ENCODE measurements around the gene OPN1LW.

Gene OPN1LW

GRCh38 chrX:154126101-154126500, 17.9 kb upstream of the OPN1LW start:
- TF ChIP-seq FOXM1 (IDR thresholded peaks at IDR 0.05; ENCODE audit: borderline replicate concordance) (no peak), TARDBP (IDR thresholded peaks at IDR 0.05) (no peak), FOXK2 (IDR thresholded peaks at IDR 0.05) (no peak), CTBP1 (IDR thresholded peaks at IDR 0.05; ENCODE audit: borderline replicate concordance) (no peak), ELF4 (IDR thresholded peaks at IDR 0.05) (no peak), ZNF384 (IDR thresholded peaks at IDR 0.05) (no peak), HDGF (IDR thresholded peaks at IDR 0.05; ENCODE audit: borderline replicate concordance) (no peak), PKNOX1 (IDR thresholded peaks at IDR 0.05) (no peak), ARNT (IDR thresholded peaks at IDR 0.05) (no peak), LEF1 (IDR thresholded peaks at IDR 0.05; ENCODE audit: borderline replicate concordance) (no peak), FOXA1 (IDR thresholded peaks at IDR 0.05) (no peak), SP1 (IDR thresholded peaks at IDR 0.05) (no peak), BHLHE40 (IDR thresholded peaks at IDR 0.05; ENCODE audit: borderline replicate concordance) (no peak)
- CTCF ChIA-PET: no interaction called here
- DNase-seq (ENCODE audit: extremely low spot score): no peak
- POLR2A ChIA-PET: no interaction called here

GRCh38 chrX:154131955-154132354, 12.1 kb upstream of the OPN1LW start:
- DNase-seq (ENCODE audit: extremely low spot score): no peak
- POLR2A ChIA-PET: no interaction called here
- TF ChIP-seq FOXA1 (IDR thresholded peaks at IDR 0.05) (no peak), ELF4 (IDR thresholded peaks at IDR 0.05) (no peak), FOXK2 (IDR thresholded peaks at IDR 0.05) (no peak), LEF1 (IDR thresholded peaks at IDR 0.05; ENCODE audit: borderline replicate concordance) (no peak)
- CTCF ChIA-PET: no interaction called here

GRCh38 chrX:154132366-154132765, 11.7 kb upstream of the OPN1LW start:
- no peak for TF ChIP-seq FOXK2 (IDR thresholded peaks at IDR 0.05)
- TF ChIP-seq LEF1 (IDR thresholded peaks at IDR 0.05; ENCODE audit: borderline replicate concordance): no peak
- no peak for TF ChIP-seq PKNOX1 (IDR thresholded peaks at IDR 0.05)
- no peak for TF ChIP-seq ELF4 (IDR thresholded peaks at IDR 0.05)
- no peak for TF ChIP-seq SP1 (IDR thresholded peaks at IDR 0.05)
- no peak for TF ChIP-seq SUZ12 (IDR thresholded peaks at IDR 0.05)
- no peak for TF ChIP-seq ARNT (IDR thresholded peaks at IDR 0.05)
- no peak for TF ChIP-seq NFRKB (IDR thresholded peaks at IDR 0.05)
- no peak for TF ChIP-seq HDGF (IDR thresholded peaks at IDR 0.05; ENCODE audit: borderline replicate concordance)
- TF ChIP-seq CTBP1 (IDR thresholded peaks at IDR 0.05; ENCODE audit: borderline replicate concordance): no peak
- TF ChIP-seq FOXM1 (IDR thresholded peaks at IDR 0.05; ENCODE audit: borderline replicate concordance): no peak
- no peak for TF ChIP-seq TARDBP (IDR thresholded peaks at IDR 0.05)
- TF ChIP-seq L3MBTL2 (conservative IDR thresholded peaks at IDR 0.05): no peak
- no peak for TF ChIP-seq FOXA1 (IDR thresholded peaks at IDR 0.05)
- no peak for TF ChIP-seq ZNF384 (IDR thresholded peaks at IDR 0.05)
- ChIA-PET POLR2A (no interaction called here), CTCF (no interaction called here)
- DNase-seq (ENCODE audit: extremely low spot score): no peak

GRCh38 chrX:154135458-154136229, 8.4 kb upstream of the OPN1LW start:
- ChIA-PET POLR2A (no interaction called here), CTCF (interaction anchor here (0.6 kb wide), 3 partner anchors 146 to 394 kb away, joined by 3 to 4 read pairs (median 3); no protein-coding TSS in a partner anchor)
- DNase-seq (ENCODE audit: extremely low spot score): no peak
- TF ChIP-seq LEF1 (IDR thresholded peaks at IDR 0.05; ENCODE audit: borderline replicate concordance) (no peak), CTBP1 (IDR thresholded peaks at IDR 0.05; ENCODE audit: borderline replicate concordance) (no peak), FOXK2 (IDR thresholded peaks at IDR 0.05) (no peak), ARNT (IDR thresholded peaks at IDR 0.05) (no peak), BHLHE40 (IDR thresholded peaks at IDR 0.05; ENCODE audit: borderline replicate concordance) (no peak), SUZ12 (IDR thresholded peaks at IDR 0.05) (no peak), ZNF384 (IDR thresholded peaks at IDR 0.05) (no peak), NFRKB (IDR thresholded peaks at IDR 0.05) (no peak), ELF4 (IDR thresholded peaks at IDR 0.05) (no peak), PKNOX1 (IDR thresholded peaks at IDR 0.05) (no peak), FOXM1 (IDR thresholded peaks at IDR 0.05; ENCODE audit: borderline replicate concordance) (no peak), TARDBP (IDR thresholded peaks at IDR 0.05) (no peak), SP1 (IDR thresholded peaks at IDR 0.05) (no peak)

- DNase-seq (ENCODE audit: extremely low spot score): peak; percentile 85
- TF ChIP-seq LEF1 (IDR thresholded peaks at IDR 0.05; ENCODE audit: borderline replicate concordance): no peak
- TF ChIP-seq TARDBP (IDR thresholded peaks at IDR 0.05): no peak
- TF ChIP-seq L3MBTL2 (conservative IDR thresholded peaks at IDR 0.05): peak; percentile 80
- TF ChIP-seq CTBP1 (IDR thresholded peaks at IDR 0.05; ENCODE audit: borderline replicate concordance): no peak
- TF ChIP-seq ELF4 (IDR thresholded peaks at IDR 0.05): no peak
- CTCF ChIA-PET: interaction anchor here (0.9 kb wide), 1 partner anchor 21 kb away, joined by 3 read pairs; no protein-coding TSS in a partner anchor
- POLR2A ChIA-PET: no interaction called here
Measured at GRCh38 chrX:154136627-154137161, 7.3 kb upstream of the OPN1LW start.

GRCh38 chrX:154138857-154139256, 5.2 kb upstream of the OPN1LW start:
- ChIA-PET POLR2A (no interaction called here), CTCF (no interaction called here)
- TF ChIP-seq LEF1 (IDR thresholded peaks at IDR 0.05; ENCODE audit: borderline replicate concordance) (no peak), FOXA1 (IDR thresholded peaks at IDR 0.05) (no peak), ARNT (IDR thresholded peaks at IDR 0.05) (no peak), SP1 (IDR thresholded peaks at IDR 0.05) (no peak), FOXM1 (IDR thresholded peaks at IDR 0.05; ENCODE audit: borderline replicate concordance) (no peak), TARDBP (IDR thresholded peaks at IDR 0.05) (no peak), PKNOX1 (IDR thresholded peaks at IDR 0.05) (no peak), ELF4 (IDR thresholded peaks at IDR 0.05) (no peak), ZNF384 (IDR thresholded peaks at IDR 0.05) (no peak), L3MBTL2 (conservative IDR thresholded peaks at IDR 0.05) (no peak), SUZ12 (IDR thresholded peaks at IDR 0.05) (no peak), HDGF (IDR thresholded peaks at IDR 0.05; ENCODE audit: borderline replicate concordance) (no peak), FOXK2 (IDR thresholded peaks at IDR 0.05) (no peak), BHLHE40 (IDR thresholded peaks at IDR 0.05; ENCODE audit: borderline replicate concordance) (no peak)
- DNase-seq (ENCODE audit: extremely low spot score): no peak
